DOHH2 (cell line): ENCODE measurements around the gene TBK1.

Experiments
- H3F3A ChIP-seq: fragments of 200-600 bp; sonication (generic), shearing (Covaris generic); 2 replicates; pipeline ENCODE4 v1.6.0; 2016; ENCODE audit warnings: antibody characterized with exemption, mild to moderate bottlenecking; ENCODE audit not compliant: control insufficient read depth, insufficient read depth
- H3K27ac ChIP-seq: fragments of 200-600 bp; sonication (generic); 2 replicates; pipeline ENCODE4 v1.5.1; 2014; ENCODE audit warnings: low read depth, mild to moderate bottlenecking, low read length, moderate library complexity
- H3K27me3 ChIP-seq: fragments of 200-600 bp; sonication (generic); 2 replicates; pipeline ENCODE4 v1.6.1; 2014; ENCODE audit warnings: mild to moderate bottlenecking, low read length, mixed read lengths; ENCODE audit not compliant: control insufficient read depth
- H3K36me3 ChIP-seq: fragments of 200-600 bp; sonication (generic); 2 replicates; pipeline ENCODE4 v1.6.1; 2014; ENCODE audit warnings: mild to moderate bottlenecking, low read length, moderate library complexity, mixed read lengths; ENCODE audit not compliant: control insufficient read depth
- H3K4me1 ChIP-seq: fragments of 200-600 bp; sonication (generic); 2 replicates; pipeline ENCODE4 v1.6.1; 2014; ENCODE audit warnings: mild to moderate bottlenecking, low read length, mixed read lengths; ENCODE audit not compliant: control insufficient read depth
- H3K4me2 ChIP-seq: fragments of 200-600 bp; sonication (generic); 2 replicates; pipeline ENCODE4 v1.6.0; 2014; ENCODE audit warnings: mild to moderate bottlenecking, low read length, moderate library complexity
- H3K4me3 ChIP-seq: fragments of 200-600 bp; sonication (generic); 2 replicates; pipeline ENCODE4 v1.5.1; 2014; ENCODE audit warnings: mild to moderate bottlenecking, low read length, mixed read lengths
- H3K79me2 ChIP-seq: fragments of 200-600 bp; sonication (generic); 2 replicates; pipeline ENCODE4 v1.6.1; 2014; ENCODE audit warnings: mild to moderate bottlenecking, low read length, mixed read lengths; ENCODE audit not compliant: control insufficient read depth
- H3K9me2 ChIP-seq: fragments of 200-600 bp; sonication (generic); replicated peaks from 2 replicates; pipeline ENCODE4 v1.6.1; 2014; ENCODE audit warnings: mild to moderate bottlenecking, low read length, mixed read lengths; ENCODE audit not compliant: control insufficient read depth
- H3K9me3 ChIP-seq: fragments of 200-600 bp; sonication (generic); 2 replicates; pipeline ENCODE4 v1.6.1; 2014; ENCODE audit warnings: antibody characterized with exemption, low read length, mixed read lengths; ENCODE audit not compliant: control insufficient read depth, insufficient read depth
- H4K20me1 ChIP-seq: fragments of 200-600 bp; sonication (generic); 2 replicates; pipeline ENCODE4 v1.6.0; 2014; ENCODE audit warnings: low read depth, mild to moderate bottlenecking, antibody characterized with exemption, low read length, moderate library complexity; ENCODE audit not compliant: control insufficient read depth, insufficient read depth
- CTCF ChIP-seq: fragments of 200-600 bp; sonication (generic); IDR thresholded peaks from one replicate; pipeline ENCODE4 v1.5.1; 2014; ENCODE audit warnings: antibody characterized with exemption, mild to moderate bottlenecking, low read depth, low read length; ENCODE audit not compliant: poor library complexity, severe bottlenecking
- EZH2phosphoT487 ChIP-seq: fragments of 200-600 bp; sonication (generic); IDR thresholded peaks from 2 replicates; pipeline ENCODE4 v1.6.1; 2017; ENCODE audit warnings: borderline replicate concordance, mild to moderate bottlenecking, antibody characterized with exemption, low read length, moderate library complexity, mixed read lengths

Gene TBK1

GRCh38 chr12:64526859-64527258 lies 74.9 kb downstream of the TBK1 start:
- no peaks in the 10 kb centered on the region for H3K9me2 ChIP-seq
- H3K79me2 ChIP-seq = no peaks in the 10 kb centered on the region
- no peaks in the 10 kb centered on the region for H3K27me3 ChIP-seq
- no peak overlapping the region for H3K4me2 ChIP-seq
- TF ChIP-seq EZH2phosphoT487 = no peak
- no peak for TF ChIP-seq CTCF
- no peak overlapping the region for H3K27ac ChIP-seq
- H3F3A ChIP-seq = no peaks in the 10 kb centered on the region
- H3K36me3 ChIP-seq = no peaks in the 10 kb centered on the region
- H4K20me1 ChIP-seq = no peaks in the 10 kb centered on the region
- H3K9me3 ChIP-seq = no peaks in the 10 kb centered on the region
- no peaks in the 10 kb centered on the region for H3K4me1 ChIP-seq
- H3K4me3 ChIP-seq = no peak overlapping the region

DNA sequence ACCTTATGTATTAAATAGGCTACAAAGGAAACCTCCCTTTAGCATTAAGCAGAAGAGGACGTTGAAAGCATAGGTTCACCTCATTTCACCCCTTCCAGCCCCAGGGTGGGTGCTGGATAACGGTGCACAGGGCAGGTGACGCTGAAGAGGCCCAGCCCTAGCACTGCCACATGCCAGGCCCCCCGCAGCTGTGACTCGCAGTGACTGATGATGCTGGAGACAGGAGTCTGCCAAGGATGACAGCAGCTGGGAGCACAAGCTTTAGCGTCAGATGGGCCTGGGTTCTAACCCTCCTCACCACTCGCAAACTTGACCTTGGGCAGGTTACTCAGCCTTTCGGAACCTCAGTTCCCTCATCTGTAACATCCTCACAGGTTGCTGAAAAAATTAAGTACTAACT lies 76.7 kb downstream of the TBK1 start:
- Histone ChIP-seq H3K27me3 (peaks cover 5% of the 10 kb centered on the region; the same call in 1 of the 2 replicates), H3K36me3 (no peaks in the 10 kb centered on the region)

GRCh38 chr12:64530566-64530965 lies 78.6 kb downstream of the TBK1 start:
- H3K27ac ChIP-seq = no peak overlapping the region
- H3K27me3 ChIP-seq = peaks cover 8% of the 10 kb centered on the region; the same call in 1 of the 2 replicates
- H3K4me2 ChIP-seq = no peak overlapping the region
- H3K79me2 ChIP-seq = no peaks in the 10 kb centered on the region
- H3K9me3 ChIP-seq = no peaks in the 10 kb centered on the region
- H4K20me1 ChIP-seq = no peaks in the 10 kb centered on the region
- H3K36me3 ChIP-seq = no peaks in the 10 kb centered on the region
- TF ChIP-seq CTCF = no peak
- TF ChIP-seq EZH2phosphoT487 = no peak
- no peak overlapping the region for H3K4me3 ChIP-seq
- no peaks in the 10 kb centered on the region for H3K4me1 ChIP-seq
- H3F3A ChIP-seq = no peaks in the 10 kb centered on the region
- no peaks in the 10 kb centered on the region for H3K9me2 ChIP-seq

More for the DNA sequence above, 76.7 kb downstream of the TBK1 start:
- Histone ChIP-seq H4K20me1 (no peaks in the 10 kb centered on the region), H3K27ac (no peak overlapping the region), H3K9me3 (no peaks in the 10 kb centered on the region), H3K79me2 (no peaks in the 10 kb centered on the region), H3K4me1 (no peaks in the 10 kb centered on the region), H3F3A (no peaks in the 10 kb centered on the region), H3K9me2 (no peaks in the 10 kb centered on the region), H3K4me2 (no peak overlapping the region), H3K4me3 (no peak overlapping the region)
- no peak for TF ChIP-seq CTCF
- TF ChIP-seq EZH2phosphoT487 = no peak
